ENCODE data around the gene RFXAP. TPM values are rescaled to one million over a fixed set of nuclear protein-coding genes. Genes with fewer than 3 reads are reported as not detected.

Gene RFXAP
- polyA plus RNA-seq, 1 donor (not counting 4 experiments of a cell fraction or from before 2014, with no cell fraction given) = 2.8 TPM

DNA sequence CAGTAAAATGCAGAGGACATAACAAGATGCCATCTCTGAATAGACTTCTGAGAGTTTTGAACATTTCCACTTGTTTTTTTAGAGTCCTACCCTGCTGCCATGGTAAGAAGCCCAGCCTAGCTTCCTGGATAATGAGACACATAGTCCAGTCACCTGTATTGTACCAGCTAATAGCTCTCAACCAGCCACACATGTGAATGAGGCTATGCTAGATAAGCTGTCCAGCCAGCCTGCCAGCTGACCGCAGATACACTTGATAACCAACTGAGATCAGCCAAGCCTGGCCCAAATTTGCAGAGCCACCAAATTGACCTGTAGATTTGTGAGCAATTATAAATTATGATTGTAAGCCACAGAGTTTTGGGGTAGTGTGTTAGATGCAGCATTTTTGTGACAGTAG lies 10.7 kb downstream of the RFXAP start:
- Histone ChIP-seq H3K4me1 (ENCODE audit: control insufficient read depth, extremely low read depth, insufficient read depth, low read length) (no peaks in the 10 kb centered on the region), H3K27me3 (ENCODE audit: control insufficient read depth, extremely low read depth, insufficient read depth, low read length) (no peaks in the 10 kb centered on the region), H3K9me1 (ENCODE audit: control insufficient read depth, extremely low read depth, insufficient read depth, low read length) (no peaks in the 10 kb centered on the region), H3K9ac (ENCODE audit: control insufficient read depth, extremely low read depth, insufficient read depth, low read length) (no peak overlapping the region), H4K20me1 (ENCODE audit: control insufficient read depth, extremely low read depth, insufficient read depth, low read length) (no peaks in the 10 kb centered on the region), H3K9me3 (ENCODE audit: control insufficient read depth, low read depth, low read length) (no peaks in the 10 kb centered on the region), H2AFZ (ENCODE audit: control insufficient read depth, low read length) (no peak overlapping the region), H3K36me3 (ENCODE audit: control insufficient read depth in 2 of 2, extremely low read depth in 1 of 2, insufficient read depth in 2 of 2, low read length in 2 of 2) (no peaks in the 10 kb centered on the region), H3K4me3 (ENCODE audit: control insufficient read depth in 2 of 3, extremely low read depth in 1 of 3, insufficient read depth in 2 of 3, low read depth in 1 of 3, low read length in 3 of 3) (no peak overlapping the region), H3K27ac (ENCODE audit: control insufficient read depth, insufficient read depth, low read length) (no peak overlapping the region), H3K79me2 (ENCODE audit: control insufficient read depth, insufficient read depth, low read length) (no peaks in the 10 kb centered on the region), H3K4me2 (ENCODE audit: control insufficient read depth, extremely low read depth, insufficient read depth, low read depth, low read length) (no peak overlapping the region)
- DNase-seq (ENCODE audit: low read depth, low spot score) (no peak), FAIRE-seq (no peak)
- dilution Hi-C loops (cut with MboI; ENCODE audit: extremely low pct_ligation_motif_present, low sequenced_read_pairs) = no loop called here
- TF ChIP-seq, protein P1, sequence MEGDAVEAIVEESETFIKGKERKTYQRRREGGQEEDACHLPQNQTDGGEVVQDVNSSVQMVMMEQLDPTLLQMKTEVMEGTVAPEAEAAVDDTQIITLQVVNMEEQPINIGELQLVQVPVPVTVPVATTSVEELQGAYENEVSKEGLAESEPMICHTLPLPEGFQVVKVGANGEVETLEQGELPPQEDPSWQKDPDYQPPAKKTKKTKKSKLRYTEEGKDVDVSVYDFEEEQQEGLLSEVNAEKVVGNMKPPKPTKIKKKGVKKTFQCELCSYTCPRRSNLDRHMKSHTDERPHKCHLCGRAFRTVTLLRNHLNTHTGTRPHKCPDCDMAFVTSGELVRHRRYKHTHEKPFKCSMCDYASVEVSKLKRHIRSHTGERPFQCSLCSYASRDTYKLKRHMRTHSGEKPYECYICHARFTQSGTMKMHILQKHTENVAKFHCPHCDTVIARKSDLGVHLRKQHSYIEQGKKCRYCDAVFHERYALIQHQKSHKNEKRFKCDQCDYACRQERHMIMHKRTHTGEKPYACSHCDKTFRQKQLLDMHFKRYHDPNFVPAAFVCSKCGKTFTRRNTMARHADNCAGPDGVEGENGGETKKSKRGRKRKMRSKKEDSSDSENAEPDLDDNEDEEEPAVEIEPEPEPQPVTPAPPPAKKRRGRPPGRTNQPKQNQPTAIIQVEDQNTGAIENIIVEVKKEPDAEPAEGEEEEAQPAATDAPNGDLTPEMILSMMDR (optimal IDR thresholded peaks at IDR 0.05 in 1 of 3, IDR thresholded peaks at IDR 0.05 in 1 of 3, conservative IDR thresholded peaks at IDR 0.05 in 1 of 3; ENCODE audit: extremely low read depth in 1 of 3, insufficient read depth in 2 of 3, low read length in 3 of 3) = no peak
- no peak for TF ChIP-seq EZH2 (IDR thresholded peaks at IDR 0.05; ENCODE audit: low read length)

GRCh38 chr13:36831291-36831690 lies 12.3 kb downstream of the RFXAP start:
- no peaks in the 10 kb centered on the region for H3K4me1 ChIP-seq (ENCODE audit: control insufficient read depth, extremely low read depth, insufficient read depth, low read length)
- no peaks in the 10 kb centered on the region for H3K9me3 ChIP-seq (ENCODE audit: control insufficient read depth, low read depth, low read length)
- TF ChIP-seq EZH2 (IDR thresholded peaks at IDR 0.05; ENCODE audit: low read length) = no peak
- TF ChIP-seq, protein P1 (optimal IDR thresholded peaks at IDR 0.05 in 1 of 3, IDR thresholded peaks at IDR 0.05 in 1 of 3, conservative IDR thresholded peaks at IDR 0.05 in 1 of 3; ENCODE audit: extremely low read depth in 1 of 3, insufficient read depth in 2 of 3, low read length in 3 of 3) = no peak
- H4K20me1 ChIP-seq (ENCODE audit: control insufficient read depth, extremely low read depth, insufficient read depth, low read length) = no peaks in the 10 kb centered on the region
- H3K4me2 ChIP-seq (ENCODE audit: control insufficient read depth, extremely low read depth, insufficient read depth, low read depth, low read length) = no peak overlapping the region
- no peaks in the 10 kb centered on the region for H3K79me2 ChIP-seq (ENCODE audit: control insufficient read depth, insufficient read depth, low read length)
- H3K27me3 ChIP-seq (ENCODE audit: control insufficient read depth, extremely low read depth, insufficient read depth, low read length) = no peaks in the 10 kb centered on the region
- no peaks in the 10 kb centered on the region for H3K9me1 ChIP-seq (ENCODE audit: control insufficient read depth, extremely low read depth, insufficient read depth, low read length)
- DNase-seq (ENCODE audit: low read depth, low spot score) = no peak
- H3K9ac ChIP-seq (ENCODE audit: control insufficient read depth, extremely low read depth, insufficient read depth, low read length) = no peak overlapping the region
- no peak overlapping the region for H3K27ac ChIP-seq (ENCODE audit: control insufficient read depth, insufficient read depth, low read length)
- no peak overlapping the region for H3K4me3 ChIP-seq (ENCODE audit: control insufficient read depth in 2 of 3, extremely low read depth in 1 of 3, insufficient read depth in 2 of 3, low read depth in 1 of 3, low read length in 3 of 3)
- no peak for FAIRE-seq
- dilution Hi-C loops (cut with MboI; ENCODE audit: extremely low pct_ligation_motif_present, low sequenced_read_pairs) = no loop called here
- no peaks in the 10 kb centered on the region for H3K36me3 ChIP-seq (ENCODE audit: control insufficient read depth in 2 of 2, extremely low read depth in 1 of 2, insufficient read depth in 2 of 2, low read length in 2 of 2)
- no peak overlapping the region for H2AFZ ChIP-seq (ENCODE audit: control insufficient read depth, low read length)

Measured in keratinocyte (primary cell).